HFF-Myc (cell line): ENCODE results near the gene ITPKA.

Experiments
- DNase-seq: peaks from one replicate; pipeline ENCODE4 v3.0.0-alpha.2; 2011; ENCODE audit warnings: low read depth; ENCODE audit errors: extremely low read depth
- H3K4me3 ChIP-seq: replicated peaks from 2 replicates; pipeline ENCODE4 v1.5.1; 2011; ENCODE audit warnings: low read depth, mild to moderate bottlenecking, control low read depth, low read length
- TF ChIP-seq, protein P1 (sequence below): IDR thresholded peaks from 2 replicates; pipeline ENCODE4 v1.5.1; 2012; ENCODE audit warnings: mild to moderate bottlenecking, low read depth, low read length, control low read depth; ENCODE audit errors: missing control alignments

Gene ITPKA

GRCh38 chr15:41495736-41496599 lies 2.3 kb downstream of the ITPKA start:
- no peak for DNase-seq
- TF ChIP-seq, protein P1, sequence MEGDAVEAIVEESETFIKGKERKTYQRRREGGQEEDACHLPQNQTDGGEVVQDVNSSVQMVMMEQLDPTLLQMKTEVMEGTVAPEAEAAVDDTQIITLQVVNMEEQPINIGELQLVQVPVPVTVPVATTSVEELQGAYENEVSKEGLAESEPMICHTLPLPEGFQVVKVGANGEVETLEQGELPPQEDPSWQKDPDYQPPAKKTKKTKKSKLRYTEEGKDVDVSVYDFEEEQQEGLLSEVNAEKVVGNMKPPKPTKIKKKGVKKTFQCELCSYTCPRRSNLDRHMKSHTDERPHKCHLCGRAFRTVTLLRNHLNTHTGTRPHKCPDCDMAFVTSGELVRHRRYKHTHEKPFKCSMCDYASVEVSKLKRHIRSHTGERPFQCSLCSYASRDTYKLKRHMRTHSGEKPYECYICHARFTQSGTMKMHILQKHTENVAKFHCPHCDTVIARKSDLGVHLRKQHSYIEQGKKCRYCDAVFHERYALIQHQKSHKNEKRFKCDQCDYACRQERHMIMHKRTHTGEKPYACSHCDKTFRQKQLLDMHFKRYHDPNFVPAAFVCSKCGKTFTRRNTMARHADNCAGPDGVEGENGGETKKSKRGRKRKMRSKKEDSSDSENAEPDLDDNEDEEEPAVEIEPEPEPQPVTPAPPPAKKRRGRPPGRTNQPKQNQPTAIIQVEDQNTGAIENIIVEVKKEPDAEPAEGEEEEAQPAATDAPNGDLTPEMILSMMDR = no peak
- no peak overlapping the region for H3K4me3 ChIP-seq

DNA sequence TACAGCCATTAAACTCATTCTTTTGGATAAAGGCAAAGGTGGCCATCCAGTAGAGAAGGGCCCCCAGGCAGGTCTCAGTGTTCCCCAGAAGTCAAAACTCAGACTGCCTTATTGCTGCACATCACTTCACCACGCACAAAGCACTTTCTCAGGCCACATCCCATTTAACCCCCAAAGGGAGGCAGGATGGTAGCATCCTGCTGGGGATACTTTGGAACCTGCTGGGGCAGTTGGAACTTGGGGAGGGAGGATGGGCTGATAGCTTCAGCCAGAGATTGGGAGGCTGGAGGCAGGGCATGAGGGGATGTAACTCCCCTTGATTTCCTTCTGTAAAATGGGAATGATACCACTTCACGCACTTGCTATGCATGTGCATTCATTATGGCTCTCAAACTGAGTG lies 5.0 kb downstream of the ITPKA start:
- TF ChIP-seq, protein P1 = no peak
- no peak overlapping the region for H3K4me3 ChIP-seq
- DNase-seq = no peak

DNA sequence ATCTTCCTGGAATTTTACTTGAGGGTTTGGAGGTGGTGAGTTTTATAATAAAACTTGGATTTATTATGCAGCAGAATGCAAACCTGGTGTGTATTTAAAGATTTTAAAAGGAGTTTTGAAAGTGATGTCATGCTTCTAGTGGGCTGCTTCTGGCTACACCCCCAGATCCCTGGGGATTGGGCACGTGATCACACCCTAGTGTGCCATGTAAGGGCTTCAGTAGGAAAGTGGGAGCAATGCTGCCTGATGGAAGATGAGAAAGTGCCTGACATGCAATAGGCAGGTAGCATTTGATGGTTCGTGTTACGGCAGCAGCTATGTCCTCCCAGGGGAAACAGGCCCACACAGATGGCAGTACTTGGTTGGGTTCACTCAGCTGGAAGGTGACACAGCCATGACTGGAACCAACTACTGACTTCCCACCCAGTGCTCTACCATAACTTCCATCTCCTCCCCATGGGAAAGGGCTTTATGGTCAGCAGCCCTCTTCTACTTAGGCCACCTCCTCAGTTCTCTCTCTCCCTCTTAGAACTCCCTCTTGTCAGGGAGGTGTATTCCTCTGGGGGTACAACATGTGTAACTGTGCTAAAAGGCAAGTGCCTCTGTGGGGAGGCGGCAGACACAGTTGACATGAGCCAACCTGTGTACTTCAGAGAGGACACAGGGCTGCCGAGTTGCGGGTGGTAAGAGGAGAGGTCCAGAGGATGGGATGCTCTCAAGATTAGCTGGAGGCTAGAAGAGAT lies 5.6 kb downstream of the ITPKA start:
- DNase-seq = no peak
- TF ChIP-seq, protein P1 = no peak
- H3K4me3 ChIP-seq = no peak overlapping the region

- no peak for DNase-seq
- no peak overlapping the region for H3K4me3 ChIP-seq
- TF ChIP-seq, protein P1 = no peak
Observed at GRCh38 chr15:41501191-41501917, 7.7 kb downstream of the ITPKA start.

DNA sequence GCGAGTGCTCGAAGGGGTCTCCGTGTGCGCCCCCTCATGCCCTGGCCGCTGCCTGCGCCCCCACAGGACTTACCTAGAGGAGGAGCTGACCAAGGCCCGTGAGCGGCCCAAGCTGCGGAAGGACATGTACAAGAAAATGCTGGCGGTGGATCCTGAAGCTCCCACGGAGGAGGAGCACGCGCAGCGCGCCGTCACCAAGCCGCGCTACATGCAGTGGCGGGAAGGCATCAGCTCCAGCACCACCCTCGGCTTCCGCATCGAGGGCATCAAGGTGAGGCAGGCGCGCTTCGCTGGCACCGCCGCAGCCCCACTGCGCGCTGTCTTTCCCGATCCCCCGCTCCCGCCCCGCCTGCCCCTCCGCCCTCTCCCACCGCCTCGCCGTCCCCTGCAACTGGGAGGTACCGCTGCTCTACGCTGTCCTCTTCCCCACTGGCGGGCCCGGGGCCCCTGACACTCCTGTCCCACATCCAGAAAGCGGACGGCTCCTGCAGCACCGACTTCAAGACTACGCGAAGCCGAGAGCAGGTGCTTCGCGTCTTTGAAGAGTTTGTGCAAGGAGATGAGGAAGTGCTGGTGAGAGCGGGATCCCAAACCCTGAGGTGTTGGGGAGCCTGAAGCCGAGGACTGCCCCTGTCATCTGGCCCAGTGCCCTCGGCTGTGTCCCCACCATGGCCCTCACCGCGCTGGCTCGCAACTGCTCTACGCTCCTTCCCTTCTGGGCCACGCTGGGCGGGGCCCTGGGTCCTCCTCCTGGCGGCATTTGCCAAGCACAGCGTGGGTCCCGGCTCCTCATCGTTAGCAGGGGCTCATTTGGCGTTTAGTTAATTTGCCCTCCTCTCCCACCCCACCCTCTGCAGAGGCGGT lies 8.5 kb downstream of the ITPKA start:
- H3K4me3 ChIP-seq = no peak overlapping the region
- TF ChIP-seq, protein P1 = no peak
- DNase-seq = no peak
